Measurements from ENCODE around the gene GPBAR1.

Gene GPBAR1, protein sequence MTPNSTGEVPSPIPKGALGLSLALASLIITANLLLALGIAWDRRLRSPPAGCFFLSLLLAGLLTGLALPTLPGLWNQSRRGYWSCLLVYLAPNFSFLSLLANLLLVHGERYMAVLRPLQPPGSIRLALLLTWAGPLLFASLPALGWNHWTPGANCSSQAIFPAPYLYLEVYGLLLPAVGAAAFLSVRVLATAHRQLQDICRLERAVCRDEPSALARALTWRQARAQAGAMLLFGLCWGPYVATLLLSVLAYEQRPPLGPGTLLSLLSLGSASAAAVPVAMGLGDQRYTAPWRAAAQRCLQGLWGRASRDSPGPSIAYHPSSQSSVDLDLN

DNA sequence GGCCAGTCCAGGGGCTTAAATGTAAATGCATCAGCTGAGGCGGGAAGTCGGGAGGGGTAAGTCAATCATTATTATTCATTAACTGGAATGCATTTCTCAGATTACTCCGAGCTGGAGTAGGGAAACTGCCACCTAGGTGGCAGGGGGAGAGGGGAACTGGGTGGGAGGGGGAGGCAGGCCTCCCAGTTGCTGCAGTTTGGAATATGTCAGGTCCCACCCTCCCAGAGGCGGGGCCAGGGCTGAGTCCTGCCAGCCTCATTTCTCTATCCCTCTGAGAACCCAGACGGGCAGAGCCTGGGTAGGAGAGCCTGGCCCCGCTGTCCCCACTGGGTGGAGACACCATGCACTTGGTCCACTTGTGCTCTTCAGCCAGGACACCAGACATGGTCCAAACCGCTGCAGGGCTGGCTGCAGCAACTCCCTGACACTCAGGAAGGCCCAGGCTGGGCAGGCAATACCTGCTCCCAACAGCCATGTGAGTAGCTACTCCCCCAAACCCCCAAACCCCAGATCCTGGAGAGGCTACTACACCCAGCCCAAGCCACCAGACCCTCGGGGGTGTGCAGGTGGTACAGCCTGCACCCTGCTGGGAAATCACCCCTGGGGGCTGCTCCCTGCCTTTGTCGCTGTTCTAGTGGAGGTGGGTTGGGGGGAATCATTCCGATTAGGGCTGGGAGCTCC lies at the start of gene GPBAR1:
Gene GPBAR1, plus strand, starts transcription at position 274 of the 681 bp plus-strand sequence. CDS start 1,710 bp downstream, outside the sequence.
- no peak for ATAC-seq

DNA sequence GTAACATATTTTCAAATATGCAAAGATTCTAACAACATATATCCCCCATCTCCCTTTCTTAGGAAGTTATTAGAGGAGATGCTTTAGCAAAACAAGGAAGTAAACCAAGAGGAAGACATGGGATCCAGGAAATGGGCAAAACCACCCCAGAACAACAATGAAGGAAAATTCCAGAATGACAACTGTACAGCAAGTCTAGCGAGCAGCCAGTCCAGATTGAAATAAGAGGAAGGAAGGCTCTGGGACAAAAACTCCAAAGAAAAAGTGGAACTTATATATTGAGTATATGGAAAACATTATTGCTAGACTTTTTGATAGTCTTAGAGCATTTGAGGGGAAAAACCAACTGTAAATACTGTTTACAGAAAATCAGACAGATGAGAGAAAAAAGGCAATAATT lies 46.7 kb upstream of the GPBAR1 start:
- no peak for ATAC-seq

DNA sequence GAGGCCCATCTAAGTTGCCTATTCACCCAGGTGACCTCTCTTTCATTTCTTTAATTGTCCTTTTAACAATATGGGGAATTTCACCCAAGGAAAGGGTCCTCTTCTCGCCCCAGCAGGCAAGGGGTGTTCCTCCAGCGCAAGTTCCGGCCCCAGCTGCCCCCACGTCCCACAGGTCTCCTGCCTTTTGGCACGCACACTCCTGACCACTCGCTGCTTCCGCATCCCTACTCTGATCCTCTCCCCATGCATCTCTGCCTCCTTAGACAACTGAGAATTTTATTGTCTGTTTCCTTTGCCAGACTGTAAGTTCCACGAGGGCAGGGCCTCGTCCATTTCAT lies 44.5 kb upstream of the GPBAR1 start:
- no peak for ATAC-seq

DNA sequence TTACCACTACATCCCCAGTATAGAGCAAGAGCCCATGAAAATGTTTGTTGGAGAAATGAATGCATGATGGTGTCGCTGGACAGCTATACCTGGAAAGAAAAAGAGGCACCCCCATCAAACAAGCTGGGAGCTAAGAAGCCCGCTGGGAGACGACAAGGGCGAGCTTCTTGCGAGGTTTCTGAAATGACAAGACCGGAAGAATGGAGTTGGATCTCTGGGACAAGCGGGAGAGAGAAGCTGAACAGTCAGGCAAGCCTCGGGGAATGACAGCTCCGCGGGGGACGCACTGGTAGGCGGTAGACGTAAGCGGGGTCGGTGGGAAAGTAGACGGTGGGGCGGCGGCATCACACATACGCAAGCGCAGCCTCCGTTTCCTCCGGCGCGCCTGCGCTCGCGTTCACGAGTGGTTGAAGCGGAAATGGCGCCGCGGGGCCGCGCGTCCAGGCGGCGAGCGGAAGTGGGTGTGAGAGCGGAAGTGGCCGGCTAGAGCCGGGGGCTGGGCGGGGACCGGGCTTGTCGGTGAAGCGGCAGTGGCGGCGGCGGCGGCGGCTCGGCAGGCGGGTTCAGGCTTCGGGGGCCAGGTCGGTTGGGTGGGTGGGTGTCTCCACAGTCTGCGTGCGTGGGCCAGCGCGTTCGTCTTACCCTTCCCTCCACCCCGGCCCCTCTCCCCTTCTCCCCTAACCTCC lies 44.0 kb upstream of the GPBAR1 start, which contains the start of gene ARPC2:
Gene ARPC2, plus strand, starts transcription at position 516 of the 686 bp plus-strand sequence. CDS start 282 bp downstream, outside the sequence.
- ATAC-seq: peak; percentile 70 to 72

DNA sequence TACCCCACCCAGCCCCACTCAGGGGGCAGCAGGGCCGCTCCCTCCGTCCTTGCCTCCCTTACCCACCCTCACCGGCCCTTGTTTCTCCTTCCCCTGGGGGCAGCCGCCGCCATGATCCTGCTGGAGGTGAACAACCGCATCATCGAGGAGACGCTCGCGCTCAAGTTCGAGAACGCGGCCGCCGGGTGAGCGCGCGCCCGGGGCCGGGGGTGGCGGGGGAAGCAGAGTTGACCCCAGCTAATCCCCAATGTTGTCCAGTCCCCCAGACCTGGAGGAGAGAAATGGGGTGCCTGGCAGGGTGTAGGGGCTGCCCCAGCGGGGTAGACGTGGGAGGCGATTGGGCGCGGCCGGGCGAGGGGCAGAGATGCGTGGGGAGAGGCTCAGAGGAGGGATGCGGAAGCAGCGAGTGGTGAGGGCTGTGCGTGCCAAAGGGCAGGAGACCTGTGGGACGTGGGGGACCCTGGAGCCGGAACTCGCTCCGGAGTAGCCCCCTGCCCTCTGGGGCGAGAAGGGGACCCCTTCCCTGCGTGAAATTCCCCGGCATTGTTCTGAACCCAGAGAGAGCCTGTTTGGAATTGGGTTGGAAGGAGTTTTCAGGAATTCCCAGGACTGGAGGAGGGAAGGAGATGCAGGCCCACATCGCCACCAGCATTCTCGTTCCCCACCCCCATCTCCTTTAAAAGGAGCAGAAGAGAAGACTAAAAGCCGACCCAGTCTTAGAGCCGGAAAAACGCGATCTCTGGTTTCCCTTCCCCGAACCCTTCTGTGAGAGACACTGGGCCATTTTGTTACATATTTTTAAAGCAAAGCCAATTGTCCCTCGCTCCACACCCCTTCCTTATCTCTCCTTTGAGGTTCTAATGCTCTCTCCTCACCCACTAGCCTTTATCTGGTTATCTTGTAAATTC lies 43.2 kb upstream of the GPBAR1 start:
- ATAC-seq: peak; percentile 59 to 71

DNA sequence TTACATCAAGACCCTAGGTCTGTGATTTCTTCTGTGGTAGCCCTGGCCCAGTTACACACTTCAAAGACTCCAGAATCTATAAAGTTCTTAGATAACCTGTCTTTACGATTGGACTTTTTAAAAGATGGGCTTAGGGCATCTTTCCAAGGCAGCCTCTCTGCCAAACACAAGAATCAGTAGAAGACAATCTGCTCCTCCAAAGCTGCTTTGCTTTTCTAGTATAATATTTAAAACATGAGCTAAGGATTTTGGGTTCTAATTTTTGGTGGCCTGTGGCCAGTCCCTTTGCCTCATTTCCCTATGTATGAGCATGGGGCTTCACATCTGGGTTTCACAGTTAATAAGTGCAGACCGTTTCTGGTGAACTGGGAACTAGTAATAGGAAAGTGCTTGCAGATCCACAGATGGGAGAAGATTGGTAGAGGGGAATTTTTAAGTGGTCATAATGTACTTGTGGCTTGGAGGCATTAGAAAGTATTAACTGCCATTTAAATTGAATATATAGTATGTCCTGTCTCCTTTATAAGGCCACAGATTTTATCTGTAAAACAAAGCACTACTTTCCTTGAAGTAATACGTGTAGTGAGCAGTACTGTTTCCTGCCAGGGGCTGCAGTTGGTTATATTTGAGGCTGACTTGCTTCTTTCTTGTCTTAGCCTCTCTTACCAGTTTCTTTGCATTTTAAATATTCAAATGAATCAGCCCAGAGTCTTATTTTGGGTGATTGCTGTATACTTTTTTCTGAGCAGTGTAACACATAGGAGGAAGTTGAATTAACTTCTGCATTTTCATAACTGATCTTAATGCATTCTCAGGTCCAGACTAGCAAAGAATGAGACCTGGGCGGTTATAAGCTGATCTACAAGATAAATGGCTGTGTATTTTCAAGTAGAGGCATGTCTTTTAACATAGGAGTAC lies 42.3 kb upstream of the GPBAR1 start:
- ATAC-seq: peak; percentile 39 to 50

DNA sequence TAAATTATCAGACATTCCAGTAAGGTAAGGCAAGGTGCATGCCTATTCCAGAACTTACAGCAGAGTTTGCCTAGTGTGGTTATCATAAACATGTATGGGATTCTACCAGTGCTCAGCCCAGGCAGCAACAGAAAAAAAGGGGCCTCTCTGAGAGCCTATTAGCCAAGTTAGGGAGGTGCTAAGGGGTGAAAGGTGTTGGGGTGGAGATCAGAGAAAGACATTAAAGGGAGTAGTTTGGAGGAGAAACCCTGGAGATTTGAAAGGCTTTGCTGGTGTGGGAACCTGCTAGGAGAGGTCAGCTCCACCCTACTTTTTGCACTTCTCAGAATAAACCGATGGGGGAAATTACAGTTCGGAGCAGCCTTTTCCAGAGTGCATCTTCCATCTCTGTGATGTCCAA lies 40.9 kb upstream of the GPBAR1 start:
- ATAC-seq: no peak

DNA sequence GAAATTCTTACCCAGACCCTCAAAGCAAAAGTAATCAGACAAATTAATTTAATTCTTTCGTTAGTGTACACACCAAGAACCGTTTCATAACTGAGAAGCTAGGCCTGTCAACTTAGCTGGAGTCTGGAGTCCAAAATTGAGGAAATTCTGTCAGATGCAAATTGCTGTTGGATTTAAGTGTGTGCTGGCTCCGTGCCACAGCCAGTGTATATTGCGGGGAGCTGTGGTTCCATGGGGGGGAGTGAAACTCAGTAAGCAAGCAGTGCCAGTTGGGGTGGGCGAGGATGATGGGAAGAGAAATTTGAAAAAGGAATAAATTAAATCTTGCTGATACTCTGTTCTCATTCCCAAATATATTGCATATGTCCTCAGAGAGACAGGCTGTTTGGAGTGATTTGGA lies 39.8 kb upstream of the GPBAR1 start:
- ATAC-seq: no peak

DNA sequence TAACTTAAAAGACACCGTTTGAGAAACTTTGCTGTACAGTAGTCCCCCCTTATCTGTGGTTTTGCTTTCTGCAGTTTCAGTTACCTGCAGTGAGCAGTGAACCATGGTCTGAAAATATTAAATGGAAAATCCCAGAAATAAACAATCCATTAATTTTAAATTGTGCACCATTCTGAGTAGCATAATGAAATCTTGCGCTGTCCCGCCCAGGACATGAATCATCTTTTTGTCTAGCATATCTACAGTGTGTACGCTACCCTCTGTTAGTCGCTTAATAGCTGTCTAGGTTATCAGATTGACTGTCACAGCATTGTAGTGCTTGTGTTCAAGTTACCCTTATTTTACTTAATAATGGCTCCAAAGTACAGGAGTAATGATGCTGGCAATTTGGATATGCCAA lies 37.8 kb upstream of the GPBAR1 start:
- peak; percentile 72 to 74 for ATAC-seq

DNA sequence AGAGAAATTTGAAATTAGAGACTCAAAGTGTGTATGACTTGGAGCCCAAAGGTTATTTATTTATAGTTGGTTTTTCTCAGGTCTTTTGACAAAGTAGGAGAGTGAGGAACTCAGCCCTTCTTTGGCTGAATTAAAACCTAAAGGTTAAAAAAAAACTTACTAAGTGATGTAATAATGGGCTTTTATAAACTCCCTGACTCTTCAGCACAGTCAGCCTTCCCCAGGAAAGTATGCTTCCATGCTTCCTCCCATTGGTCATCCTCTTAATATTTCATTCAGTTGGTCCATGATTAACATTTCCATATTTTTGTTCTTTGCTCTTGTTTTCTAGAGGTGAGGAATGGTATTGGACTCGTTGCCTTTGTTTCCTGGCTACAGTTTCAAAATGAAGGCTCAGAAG lies 36.6 kb upstream of the GPBAR1 start:
- no peak for ATAC-seq

DNA sequence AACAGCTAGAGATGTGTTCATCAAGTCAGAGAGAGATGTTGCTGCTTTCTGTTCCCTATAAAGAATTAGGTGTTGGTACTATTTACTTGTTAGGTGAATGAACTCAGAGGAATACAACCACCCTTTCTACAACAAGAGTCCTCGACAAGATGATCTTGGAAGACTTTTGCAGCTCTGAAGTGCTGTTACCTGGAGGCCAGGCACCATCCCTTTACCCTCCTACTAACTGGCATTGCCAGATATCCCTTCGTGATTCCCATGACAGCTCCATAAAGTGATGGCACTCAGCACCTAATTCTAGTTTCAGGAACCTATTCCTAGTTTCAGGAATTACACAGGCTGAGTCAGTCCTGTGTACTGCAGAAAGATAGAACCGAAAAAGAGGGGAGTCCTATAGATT lies 33.9 kb upstream of the GPBAR1 start:
- no peak for ATAC-seq

DNA sequence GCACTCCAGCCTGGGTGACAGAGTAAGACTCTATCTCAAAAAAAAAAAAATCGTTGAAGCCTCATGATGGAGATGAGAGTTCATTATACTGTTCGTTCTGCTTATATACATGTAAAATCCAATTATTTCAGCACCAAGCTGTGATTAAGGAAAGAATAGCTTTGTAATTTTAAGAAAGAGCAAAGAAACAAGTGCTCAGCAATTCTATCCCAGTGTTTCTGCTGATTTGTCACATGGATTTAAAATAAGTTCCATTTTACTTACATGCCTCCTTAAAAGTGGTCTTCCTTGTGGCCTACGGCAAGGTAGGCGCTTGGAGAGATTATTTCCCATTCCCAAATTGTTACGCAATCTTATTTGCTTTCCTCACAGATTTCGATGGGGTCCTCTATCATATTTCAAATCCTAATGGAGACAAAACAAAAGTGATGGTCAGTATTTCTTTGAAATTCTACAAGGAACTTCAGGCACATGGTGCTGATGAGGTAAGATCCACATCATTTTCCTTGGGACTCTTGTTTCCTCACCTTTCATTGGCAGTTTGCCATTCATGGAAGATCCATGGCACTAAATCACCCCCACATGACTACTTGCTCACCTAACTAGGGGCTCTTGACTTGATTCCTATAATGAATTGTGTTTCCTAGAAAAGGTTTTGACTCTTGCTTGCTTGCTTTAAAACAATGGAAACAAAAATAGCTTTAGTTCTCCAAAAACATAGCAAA lies 32.3 kb upstream of the GPBAR1 start:
- ATAC-seq: no peak

DNA sequence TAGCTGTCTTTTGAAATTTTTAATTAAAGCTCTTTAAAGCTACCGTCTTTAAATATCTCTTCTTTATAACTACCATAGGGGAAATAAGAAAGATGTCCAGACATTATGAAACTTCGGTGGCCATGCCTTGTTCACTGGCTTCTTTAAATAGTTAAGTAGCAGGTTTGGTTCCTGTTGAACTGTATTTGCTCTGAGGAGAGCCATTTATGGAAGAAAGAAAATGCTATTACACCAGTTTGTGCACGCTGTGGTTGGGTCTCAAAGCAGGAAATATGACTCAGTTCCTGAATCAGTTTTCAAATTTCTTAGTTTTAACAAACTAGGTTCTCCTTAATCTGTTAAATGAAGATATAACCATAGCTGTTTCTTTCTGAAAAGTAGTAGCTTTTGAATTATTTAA lies 31.6 kb upstream of the GPBAR1 start:
- peak; percentile 85 to 90 for ATAC-seq

DNA sequence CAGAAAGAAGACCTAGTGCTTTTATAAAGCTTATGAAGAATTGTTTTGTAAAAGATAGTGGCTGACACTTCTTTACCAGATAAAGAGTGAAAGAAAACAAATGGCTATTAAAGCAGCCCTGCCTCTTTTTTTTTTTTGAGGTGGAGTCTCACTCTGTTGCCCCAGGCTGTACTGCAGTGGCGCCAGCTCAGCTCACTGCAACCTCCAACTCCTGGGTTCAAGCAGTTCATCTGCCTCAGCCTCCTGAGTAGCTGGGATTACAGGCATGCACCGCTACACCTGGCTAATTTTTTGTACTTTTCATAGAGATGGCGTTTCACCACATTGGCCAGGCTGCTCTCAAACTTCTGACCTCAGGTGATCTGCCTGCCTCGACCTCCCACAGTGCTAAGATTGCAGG lies 31.0 kb upstream of the GPBAR1 start:
- ATAC-seq: peak; percentile 8 to 42

DNA sequence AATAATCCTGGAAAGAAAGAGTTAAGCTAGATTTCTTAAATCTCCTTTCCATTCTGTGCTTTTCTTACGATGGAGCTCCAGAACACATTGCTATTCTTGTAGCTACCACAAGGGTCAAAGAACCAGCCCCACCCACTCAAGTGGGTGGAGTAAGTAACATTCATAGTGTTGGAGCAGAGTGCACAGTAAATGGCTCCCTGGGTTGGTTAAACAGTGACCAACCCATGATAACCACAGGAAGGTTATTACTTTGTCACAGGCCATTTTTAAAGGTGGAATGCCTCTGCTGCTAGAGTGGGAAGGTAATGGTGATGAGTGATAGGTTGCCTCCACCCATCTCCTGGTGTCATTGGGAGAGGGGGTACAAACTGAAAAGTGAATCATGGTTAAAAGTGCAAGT lies 29.9 kb upstream of the GPBAR1 start:
- peak; percentile 55 to 66 for ATAC-seq

DNA sequence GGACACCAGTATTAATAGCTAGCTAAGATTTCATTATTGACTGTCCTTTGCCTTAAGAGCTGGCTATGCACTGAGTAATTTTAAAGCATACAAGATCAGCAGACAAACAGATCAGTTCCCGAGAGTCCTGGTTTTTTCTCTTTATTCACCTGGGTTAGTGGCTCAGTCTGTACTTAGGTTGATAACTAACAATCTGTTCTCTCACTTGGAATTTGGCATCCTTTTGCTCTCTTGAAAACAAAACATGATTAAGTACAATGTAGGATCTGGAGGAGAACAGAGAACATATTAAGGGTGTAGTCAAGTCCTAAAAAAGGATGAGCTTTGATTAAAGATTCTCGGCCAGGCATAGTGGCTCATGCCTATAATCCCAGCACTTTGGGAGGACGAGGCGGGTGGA lies 27.3 kb upstream of the GPBAR1 start:
- no peak for ATAC-seq

DNA sequence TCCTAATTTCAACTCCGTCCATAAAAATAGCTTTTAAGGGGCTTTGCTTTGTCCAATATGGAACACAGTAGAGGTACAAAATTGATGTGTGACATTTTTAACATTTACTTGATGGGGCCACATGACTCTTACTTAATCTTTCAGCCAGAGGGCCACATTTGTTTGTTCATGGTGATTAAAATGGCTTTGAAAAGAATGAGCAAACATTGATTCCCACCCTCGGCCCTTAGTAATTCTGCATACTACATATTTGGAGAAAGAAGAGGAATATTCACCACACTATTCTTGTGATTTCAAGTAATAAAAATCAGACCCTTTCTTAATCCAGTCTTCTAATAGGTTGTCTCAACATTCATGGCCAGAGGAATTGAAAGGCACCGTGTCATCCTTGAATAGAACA lies 26.3 kb upstream of the GPBAR1 start:
- ATAC-seq: no peak

DNA sequence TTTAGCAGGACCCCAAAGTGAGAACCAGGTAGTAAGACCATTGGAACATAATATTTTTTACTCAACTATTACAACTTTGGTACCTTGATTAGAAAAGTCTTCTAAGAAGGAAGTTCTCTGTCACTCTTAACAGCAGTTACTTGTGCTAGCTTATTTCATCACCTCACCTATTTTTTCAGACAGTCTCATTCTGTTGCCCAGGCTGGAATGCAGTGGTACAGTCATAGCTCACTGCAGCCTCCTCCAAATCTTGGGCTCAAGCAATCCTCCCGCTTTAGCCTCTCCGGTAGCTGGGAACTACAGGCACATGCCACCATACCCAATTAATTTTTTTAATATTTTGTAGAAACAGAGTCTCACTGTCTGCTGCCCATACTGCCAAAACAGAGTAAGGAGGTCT lies 25.8 kb upstream of the GPBAR1 start:
- ATAC-seq: no peak

DNA sequence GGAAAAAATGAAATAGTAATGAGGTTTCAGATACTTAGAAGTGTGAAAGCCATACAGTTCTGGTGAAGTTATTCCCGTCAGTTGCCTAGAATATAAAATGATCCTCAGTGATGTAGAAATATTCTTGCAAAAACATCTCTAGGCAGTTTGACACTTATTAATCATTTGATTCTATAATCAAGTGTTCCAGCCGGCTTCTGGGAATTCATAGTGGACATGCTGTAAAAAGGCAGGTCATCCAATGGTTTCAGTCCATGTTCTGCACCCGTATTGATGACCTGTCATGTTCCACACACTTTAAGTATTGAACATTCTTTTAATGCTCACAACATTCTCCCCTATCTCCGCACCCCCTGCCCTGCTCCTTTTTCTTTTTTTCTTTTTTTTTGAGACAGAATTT lies 24.0 kb upstream of the GPBAR1 start:
- ATAC-seq: no peak

DNA sequence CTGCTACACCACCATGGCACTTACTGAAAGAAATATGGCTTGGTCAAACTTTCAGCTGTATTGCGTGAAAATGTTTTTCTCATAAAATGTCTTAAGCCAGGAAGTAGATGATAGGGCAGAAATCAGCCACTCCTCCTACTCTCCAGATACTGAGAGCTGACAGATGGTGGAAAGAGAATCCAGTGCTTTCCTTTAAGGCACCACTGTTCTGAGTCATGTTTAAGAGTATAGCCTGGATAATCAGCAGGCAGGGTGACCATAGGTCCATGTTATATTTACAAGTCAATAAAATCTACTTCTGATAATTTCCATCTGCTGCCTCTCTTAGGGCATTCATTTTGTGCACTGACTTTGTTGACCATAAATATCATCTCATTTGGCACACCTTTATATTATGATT lies 21.9 kb upstream of the GPBAR1 start:
- ATAC-seq: no peak

DNA sequence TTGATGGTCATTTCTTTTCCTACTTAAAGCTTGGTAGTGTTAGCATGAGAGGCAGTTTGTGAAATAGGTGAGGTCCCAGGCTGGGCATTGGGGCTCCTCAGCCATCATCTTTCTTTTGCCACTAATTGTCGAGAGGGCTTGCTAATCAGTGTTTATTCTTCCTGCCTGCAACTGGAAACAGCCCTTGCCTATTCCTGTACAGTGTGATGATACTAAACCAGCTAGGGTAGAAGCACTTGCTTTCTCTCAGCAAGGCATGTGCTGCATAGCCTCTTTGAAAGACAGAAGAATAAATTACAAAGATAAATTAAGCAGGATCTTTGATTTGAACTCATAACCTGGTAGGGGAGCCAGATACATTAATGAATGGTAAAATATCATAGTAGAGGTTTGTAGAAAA lies 16.6 kb upstream of the GPBAR1 start:
- ATAC-seq: no peak

Measured in activated CD4-positive, CD25-positive, alpha-beta regulatory T cell treated with anti-CD3 and anti-CD28 coated beads, Interleukin-2, amount 50 U/mL, for 24 hours (primary cell).